ENCODE data around the gene PNRC1. TPM values are rescaled to one million over a fixed set of nuclear protein-coding genes. Genes with fewer than 3 reads are reported as not detected.
A peak's percentile ranks its signal among the peaks of the same experiment; 100 is the strongest.
"Not testable (repeated sequence)": the region's sequence is repeated elsewhere in the genome, so short reads cannot be mapped to it uniquely, and the experiment has no call there.

Gene PNRC1
- 16.6 and 17.0 TPM in 2 replicates for total RNA-seq (2014; rRNA removed; shearing (Covaris generic); ENCODE audit: low replicate concordance)

DNA sequence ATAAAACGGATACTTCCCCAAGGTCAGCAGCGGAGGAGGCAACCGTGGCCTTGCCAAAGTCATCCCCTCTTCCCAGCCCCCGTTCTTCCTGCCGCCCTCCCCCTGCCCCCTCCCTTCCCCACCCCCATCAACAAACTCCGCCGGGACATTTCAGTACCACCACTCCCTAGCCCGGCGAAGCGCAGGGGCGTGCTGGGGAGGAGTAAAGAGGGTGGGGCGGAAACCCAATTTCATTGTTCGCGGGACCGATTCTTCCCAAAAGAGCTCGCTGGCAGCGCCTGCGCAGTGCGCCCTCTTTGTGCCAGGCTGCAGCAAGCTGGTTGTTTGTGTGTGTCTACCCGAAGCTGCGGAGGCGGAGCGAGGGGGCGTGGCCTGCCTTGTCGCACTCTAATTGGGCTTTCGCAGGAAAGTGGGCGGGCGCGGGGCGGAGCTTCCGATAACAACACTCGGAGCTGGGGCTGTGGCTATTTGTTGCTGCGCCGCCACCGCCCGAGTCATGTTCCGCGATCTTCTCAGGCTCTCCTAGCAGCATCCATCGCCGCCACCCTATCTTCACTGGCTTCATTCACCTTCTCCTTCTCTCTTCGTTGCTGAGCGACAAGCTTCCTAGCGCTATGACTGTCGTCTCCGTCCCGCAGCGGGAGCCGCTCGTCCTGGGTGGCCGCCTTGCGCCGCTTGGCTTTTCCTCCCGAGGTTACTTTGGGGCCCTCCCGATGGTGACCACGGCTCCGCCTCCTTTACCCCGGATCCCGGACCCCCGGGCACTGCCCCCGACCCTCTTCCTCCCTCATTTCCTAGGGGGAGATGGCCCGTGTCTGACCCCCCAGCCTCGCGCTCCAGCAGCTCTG, at the start of gene PNRC1:
TSS of gene PNRC1 (plus strand) at position 471 of the 848 bp plus-strand sequence. CDS start at position 615, 144 bp downstream.
- Histone ChIP-seq H3K9me3 (no peaks in the 10 kb centered on the region), H3K36me3 (peaks cover 30% of the 10 kb centered on the region), H3K4me3 (peak within 1 kb of the TSS; percentile 93), H3K27me3 (no peaks in the 10 kb centered on the region)
- DNase-seq: peak; percentile 99

DNA sequence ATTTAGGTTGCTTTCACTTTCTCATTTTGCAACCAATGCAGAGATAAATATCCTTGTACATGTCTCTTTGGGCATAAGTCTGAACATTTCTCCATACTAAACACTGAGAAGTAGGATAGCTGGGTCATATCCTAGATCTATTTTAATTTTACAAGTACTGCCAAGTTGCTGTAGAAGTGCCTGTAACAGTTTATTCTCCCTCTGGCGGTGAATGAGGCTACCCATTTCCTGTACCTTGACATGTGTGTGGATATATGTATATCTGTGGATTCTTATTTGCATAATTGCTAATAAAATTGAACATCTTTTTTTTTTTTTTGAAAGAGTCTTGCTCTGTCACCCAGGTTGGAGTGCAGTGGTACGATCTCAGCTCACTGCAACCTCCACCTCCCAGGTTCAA, 48.0 kb upstream of the PNRC1 start:
- no peak for DNase-seq
- Histone ChIP-seq H3K36me3 (no peaks in the 10 kb centered on the region), H3K9me3 (peaks cover 4% of the 10 kb centered on the region), H3K4me3 (no peak overlapping the region), H3K27me3 (no peaks in the 10 kb centered on the region)

DNA sequence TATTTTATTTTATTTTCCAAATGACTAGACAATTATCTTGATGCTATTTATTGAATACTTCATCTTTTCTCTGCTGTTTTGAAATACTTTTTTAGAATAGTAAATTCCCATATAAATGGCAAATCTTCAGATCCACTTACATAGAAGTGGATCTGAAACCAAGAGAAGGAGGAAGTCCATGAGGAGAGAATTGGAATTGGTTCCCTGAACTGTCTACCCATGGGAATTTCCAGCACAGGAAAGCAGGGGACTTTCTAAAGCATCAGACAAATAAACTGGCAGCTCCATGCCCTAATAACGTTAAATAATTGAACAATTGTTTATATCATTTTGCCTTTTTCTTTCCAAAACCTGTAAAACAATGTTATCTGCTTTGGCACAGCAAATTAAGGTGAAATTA, 47.1 kb upstream of the PNRC1 start:
- DNase-seq: no peak
- no peaks in the 10 kb centered on the region for H3K36me3 ChIP-seq
- H3K9me3 ChIP-seq: peaks cover 13% of the 10 kb centered on the region
- no peaks in the 10 kb centered on the region for H3K27me3 ChIP-seq
- H3K4me3 ChIP-seq: no peak overlapping the region

DNA sequence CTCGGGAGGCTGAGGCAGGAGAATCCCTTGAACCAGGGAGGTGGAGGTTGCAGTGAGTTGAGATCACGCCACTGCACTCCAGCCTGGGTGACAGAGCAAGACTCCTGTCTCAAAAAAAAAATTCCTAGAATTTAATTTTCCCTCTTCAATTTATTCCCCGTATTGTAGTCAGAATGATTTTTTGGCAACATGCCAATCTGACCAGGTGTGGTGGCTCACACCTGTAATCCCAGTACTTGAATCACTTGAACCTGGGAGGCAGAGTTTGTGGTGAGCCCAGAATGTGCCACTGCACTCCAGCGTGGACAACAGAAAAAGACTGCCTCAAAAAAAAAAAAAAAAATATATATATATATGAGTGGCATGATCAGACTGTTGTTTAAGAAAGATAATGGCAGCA, 46.4 kb upstream of the PNRC1 start:
- H3K4me3 ChIP-seq, H3K27me3 ChIP-seq, H3K36me3 ChIP-seq, DNase-seq: not testable (repeated sequence)
- H3K9me3 ChIP-seq: peaks cover 13% of the 10 kb centered on the region

DNA sequence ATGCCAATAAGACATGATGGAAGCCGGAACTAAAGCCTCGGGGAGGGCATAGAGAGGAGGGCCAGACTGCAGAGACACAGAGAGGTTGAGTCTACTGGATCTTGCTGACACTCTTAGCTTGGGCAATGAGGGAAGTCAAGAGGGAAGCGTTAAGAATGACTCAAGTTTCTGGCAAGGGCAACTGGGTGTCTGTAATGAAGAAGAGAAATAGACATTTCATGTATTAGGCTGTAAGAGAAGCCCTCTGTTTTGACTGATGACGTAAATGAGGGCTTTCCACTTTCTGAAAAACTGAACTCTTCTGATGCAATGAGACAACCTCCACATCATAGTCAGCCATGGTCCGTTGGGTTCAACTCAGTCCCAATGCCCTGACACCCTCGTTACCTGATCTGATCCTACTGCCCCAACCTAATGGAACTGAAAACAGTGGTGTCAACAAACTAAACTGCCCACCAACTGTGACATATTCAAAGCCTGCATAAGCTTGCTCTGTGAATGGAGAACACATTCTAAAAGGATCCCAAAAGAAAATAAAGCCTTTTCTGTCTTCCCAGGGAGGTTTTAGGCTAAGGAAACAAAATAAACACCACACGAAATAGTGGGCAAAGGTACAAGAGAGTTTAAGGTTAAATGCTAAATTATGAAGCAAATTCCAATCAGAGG, 45.8 kb upstream of the PNRC1 start:
- no peak overlapping the region; the same call in 1 of the 2 replicates for H3K4me3 ChIP-seq
- peak; percentile 63 for DNase-seq

DNA sequence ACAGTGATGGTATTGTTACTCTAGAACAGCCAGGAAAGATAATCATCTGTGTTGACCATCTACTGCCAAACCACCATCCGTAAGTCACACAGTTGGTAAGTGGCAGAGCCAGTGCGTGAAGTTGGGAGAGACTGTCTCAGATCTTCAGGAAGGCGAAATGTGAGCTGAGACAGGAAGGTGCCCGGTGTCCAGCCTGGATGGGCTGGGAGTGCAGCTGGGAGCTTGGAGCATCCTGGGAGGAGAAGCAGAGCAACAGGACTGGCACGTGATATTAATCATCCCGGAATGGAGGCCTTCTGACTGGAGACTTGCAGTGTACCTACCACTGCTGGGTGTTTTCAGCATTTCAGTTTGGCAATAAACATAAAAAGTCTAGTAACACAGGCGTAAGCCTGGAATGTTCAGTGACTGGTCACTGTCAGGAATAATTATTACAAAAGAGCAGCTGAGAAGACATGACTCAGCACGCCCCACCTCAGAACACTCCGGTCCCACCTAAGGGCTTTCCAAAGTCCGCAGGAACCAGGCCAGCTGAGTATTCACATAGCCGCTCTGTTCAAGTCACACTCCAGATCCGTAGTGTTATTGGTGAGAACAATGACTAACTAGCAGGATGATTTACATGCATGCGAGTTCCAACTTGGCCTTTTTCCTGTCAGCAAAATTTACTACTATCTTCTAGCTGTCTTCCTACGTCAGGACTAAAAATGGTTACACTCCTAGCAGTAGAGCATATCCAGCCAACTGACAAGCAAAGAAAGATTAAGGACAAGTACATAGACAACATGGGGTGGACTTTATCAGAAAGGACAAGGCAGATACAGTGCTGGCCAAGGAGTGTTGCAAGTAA, 45.1 kb upstream of the PNRC1 start:
- Histone ChIP-seq H3K4me3 (peak overlapping the region; percentile 14; the same call in 1 of the 2 replicates), H3K9me3 (peaks cover 13% of the 10 kb centered on the region), H3K36me3 (no peaks in the 10 kb centered on the region), H3K27me3 (no peaks in the 10 kb centered on the region)
- peak; percentile 96 for DNase-seq

More for the DNA sequence above, 45.8 kb upstream of the PNRC1 start:
- peaks cover 13% of the 10 kb centered on the region for H3K9me3 ChIP-seq
- H3K27me3 ChIP-seq: no peaks in the 10 kb centered on the region
- no peaks in the 10 kb centered on the region for H3K36me3 ChIP-seq

DNA sequence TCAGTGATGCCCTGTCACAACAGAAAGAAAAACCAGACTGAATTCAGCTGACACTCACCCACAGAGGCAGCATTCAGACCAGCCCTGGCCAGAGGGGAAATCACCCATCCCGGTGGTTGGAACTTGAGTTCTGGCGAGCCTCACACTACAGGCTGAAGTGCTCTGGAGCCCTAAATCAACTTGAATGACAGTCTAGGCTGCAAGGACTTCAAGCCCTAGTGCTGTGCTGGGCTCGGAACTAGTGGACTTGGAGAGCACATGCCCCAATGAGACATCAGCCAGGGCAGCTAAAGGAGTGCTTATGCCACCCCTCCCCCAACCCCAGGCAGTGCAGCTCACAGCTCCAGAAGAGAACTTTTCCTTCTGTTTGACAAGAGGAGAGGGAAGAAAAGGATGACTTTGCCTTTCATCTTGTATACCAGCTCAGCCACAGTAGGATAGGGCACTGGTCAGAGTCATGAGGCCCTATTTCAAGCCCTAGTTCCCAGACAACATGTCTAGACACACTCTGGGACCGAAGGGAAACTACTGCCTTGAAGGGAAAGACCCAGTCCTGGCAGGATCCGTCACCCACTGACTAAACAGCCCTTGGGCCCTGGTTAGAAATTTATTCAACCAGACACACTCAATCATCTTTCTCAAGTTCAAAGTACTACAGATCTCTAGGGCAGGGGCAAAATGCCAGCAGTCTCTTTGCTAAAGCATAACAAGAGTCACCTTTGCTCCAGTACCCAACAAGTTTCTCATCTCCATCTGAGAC, 43.2 kb upstream of the PNRC1 start:
- no peaks in the 10 kb centered on the region for H3K36me3 ChIP-seq
- H3K9me3 ChIP-seq: peaks cover 13% of the 10 kb centered on the region
- no peak overlapping the region for H3K4me3 ChIP-seq
- no peaks in the 10 kb centered on the region for H3K27me3 ChIP-seq
- DNase-seq: no peak

DNA sequence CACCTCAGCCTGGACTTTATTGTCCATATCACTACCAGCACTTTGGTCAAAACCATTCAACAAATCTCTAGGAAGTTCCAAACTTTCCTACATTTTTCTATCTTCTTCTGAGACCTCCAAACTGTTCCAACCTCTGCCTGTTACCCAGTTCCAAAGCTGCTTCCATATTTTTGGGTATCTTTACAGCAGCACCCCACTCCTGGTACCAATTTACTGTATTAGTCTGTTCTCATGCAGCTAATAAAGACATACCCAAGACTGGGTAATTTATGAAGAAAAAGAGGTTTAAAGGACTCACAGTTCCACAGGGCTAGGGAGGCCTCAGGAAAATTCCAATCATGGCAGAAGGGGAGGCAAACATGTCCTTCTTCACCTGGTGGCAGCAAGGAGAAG, 42.7 kb upstream of the PNRC1 start:
- H3K4me3 ChIP-seq, DNase-seq, H3K36me3 ChIP-seq, H3K27me3 ChIP-seq: not testable (repeated sequence)
- H3K9me3 ChIP-seq: peaks cover 13% of the 10 kb centered on the region

DNA sequence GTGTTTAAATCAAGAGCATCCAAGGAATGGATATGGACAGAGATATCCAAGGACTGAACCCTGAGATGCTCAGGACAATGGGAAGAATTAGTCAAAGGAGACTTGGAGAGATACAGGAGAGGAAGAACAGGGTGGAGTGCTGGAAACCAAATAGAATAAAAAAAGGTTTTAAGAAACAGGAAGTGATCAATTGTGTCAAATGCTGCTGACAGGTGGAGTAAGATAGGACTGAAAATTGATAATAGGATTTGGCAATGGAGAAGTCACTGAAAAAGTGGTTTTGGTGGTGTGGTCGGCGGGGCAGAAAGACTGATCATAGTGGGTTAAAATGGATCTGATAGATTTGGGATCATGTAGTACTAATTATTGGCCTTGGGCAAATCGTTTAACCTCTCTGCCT, 37.9 kb upstream of the PNRC1 start:
- Histone ChIP-seq H3K36me3 (no peaks in the 10 kb centered on the region), H3K27me3 (no peaks in the 10 kb centered on the region), H3K4me3 (no peak overlapping the region), H3K9me3 (peaks cover 8% of the 10 kb centered on the region)
- no peak for DNase-seq

DNA sequence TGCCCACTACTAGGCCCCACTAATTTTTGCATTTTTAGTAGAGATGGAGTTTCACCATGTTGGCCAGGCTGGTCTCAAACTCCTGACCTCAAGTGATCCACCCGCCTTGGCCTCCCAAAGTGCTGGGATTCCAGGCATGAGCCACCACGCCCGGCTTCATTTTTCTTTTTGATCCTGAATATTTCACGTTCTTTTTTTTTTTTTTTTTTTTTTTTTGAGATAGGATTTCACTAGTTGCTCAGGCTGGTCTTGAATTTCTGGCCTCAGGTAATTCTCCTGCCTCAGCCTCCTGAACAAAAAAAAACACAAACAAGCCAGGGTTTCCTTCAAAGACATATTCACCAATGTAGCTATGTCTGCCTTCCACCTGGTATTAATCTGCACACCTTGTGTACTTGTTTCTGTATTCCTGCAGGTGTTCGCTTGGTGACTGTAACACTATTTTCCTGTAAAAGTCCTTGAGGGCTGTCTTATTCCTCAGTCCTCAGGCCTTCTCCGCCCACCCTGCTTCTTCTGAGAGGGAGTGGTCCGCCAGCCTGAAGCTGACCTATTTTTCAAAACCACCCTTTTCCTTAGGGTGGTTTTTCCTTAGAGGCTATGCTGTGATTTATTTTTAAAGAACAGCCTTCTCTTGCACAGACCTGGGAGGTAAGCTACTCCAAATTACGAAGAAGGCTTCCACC, 36.1 kb upstream of the PNRC1 start:
- no peaks in the 10 kb centered on the region for H3K27me3 ChIP-seq
- H3K4me3 ChIP-seq: no peak overlapping the region
- H3K36me3 ChIP-seq: no peaks in the 10 kb centered on the region
- DNase-seq: no peak
- no peaks in the 10 kb centered on the region for H3K9me3 ChIP-seq

DNA sequence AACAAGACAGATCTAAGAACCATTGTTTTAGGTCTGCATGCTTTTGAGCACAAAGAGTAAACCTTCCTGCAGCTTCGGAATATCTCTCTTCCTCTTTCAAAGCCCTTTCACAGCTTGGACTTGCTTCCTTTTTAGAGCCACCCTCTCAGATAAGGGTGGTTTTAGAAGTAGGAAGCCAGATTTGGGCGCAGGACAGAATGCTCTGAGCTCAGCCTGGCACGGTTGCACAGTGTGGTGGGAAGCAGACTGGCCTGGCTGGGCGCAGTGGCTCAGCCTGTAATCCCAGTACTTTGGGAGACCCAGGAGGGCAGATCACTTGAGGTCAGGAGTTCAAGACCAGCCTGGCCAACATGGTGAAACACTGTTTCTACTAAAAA, 35.6 kb upstream of the PNRC1 start:
- DNase-seq: no peak
- H3K36me3 ChIP-seq: no peaks in the 10 kb centered on the region
- H3K9me3 ChIP-seq: no peaks in the 10 kb centered on the region
- H3K4me3 ChIP-seq: no peak overlapping the region
- H3K27me3 ChIP-seq: no peaks in the 10 kb centered on the region

DNA sequence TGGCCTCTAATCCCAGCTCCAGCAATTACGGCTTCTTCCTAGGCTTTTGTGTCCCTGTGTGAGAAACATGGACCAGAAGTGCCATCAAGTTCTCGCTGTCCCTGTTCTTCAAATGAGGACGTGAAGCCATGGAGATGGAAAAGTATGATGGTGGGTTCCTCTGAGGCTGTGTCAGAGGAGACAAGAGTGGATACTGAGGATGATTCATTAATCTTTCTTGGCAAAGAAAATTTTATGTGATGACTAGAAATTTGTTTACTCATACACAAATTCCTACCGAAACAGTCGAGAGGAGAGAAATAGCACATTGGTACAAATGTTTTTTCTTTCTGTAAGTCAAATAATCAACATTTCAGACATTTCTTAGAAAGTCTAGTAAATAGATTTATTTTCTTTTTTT, 35.0 kb upstream of the PNRC1 start:
- Histone ChIP-seq H3K4me3 (no peak overlapping the region), H3K27me3 (no peaks in the 10 kb centered on the region), H3K36me3 (no peaks in the 10 kb centered on the region), H3K9me3 (no peaks in the 10 kb centered on the region)
- no peak for DNase-seq

DNA sequence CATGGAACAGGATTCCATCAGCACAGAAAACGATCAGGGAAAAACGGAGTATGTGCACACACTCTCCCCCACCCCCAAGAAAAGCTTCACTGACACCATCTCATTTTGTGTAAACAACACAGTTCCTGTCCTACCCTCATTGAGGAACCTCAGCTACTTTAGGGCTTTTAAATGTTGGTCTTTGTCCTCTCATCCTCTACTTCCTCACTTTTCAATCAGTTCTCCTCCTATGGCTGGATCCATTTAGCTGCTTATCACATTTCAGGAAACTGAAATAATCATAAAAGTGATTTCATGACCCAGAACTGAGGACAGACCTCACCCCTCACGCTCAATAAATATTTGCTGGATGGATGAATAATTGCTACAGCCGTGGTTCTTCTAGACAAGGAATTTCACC, 33.1 kb upstream of the PNRC1 start:
- no peak for DNase-seq
- Histone ChIP-seq H3K4me3 (no peak overlapping the region), H3K9me3 (no peaks in the 10 kb centered on the region), H3K36me3 (no peaks in the 10 kb centered on the region), H3K27me3 (no peaks in the 10 kb centered on the region)

DNA sequence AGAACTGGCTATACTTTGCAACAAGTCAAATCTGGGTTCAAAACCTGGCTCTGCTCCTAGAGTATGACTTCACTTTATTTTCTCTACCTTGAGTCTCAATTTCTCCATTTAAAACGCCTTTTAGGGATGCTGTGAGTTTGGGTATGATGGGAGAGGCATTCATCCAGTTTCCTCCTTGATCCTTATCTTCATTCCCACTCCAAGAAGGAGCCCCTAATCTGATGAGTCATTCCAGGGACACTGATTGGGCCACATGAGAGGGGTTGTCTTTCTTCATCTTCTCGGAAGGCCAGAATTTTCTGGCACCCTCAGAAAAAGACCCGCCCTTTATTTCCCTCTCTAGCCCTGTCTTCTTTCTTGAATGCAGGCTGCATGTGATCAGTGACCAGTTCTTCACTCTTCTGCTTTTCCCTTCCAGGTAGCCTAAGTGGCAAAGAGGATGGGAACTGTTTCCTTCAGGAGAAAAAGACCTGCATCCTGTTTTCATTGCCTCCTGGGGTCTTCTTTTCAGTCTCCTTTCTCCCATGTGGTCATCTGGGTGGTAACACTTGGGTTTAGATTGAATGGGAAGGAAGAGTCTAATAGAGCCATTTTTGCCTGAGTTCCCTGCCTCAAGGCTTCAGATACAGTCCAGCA, 32.1 kb upstream of the PNRC1 start:
- no peak for DNase-seq
- H3K9me3 ChIP-seq: no peaks in the 10 kb centered on the region

DNA sequence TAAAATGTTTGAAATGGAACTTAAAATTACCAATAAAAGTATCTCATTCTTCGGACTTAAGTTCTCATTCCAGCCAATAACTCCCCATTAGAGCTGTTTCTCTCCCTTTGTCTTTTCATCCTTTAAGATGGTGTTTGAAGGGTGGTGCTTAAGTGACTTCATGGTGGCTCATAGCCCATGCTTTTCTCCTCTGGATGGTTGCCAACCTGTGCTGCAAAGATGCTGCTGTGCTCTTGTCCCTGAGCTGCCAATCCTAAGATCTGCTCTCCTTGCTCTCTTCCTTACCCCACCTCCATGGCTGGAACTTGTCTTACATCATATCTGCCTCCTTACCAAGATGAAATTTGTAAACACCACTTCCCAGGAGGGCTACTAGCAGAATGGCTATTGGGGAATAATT, 31.6 kb upstream of the PNRC1 start:
- H3K9me3 ChIP-seq: no peaks in the 10 kb centered on the region
- no peaks in the 10 kb centered on the region for H3K36me3 ChIP-seq
- DNase-seq: no peak
- H3K4me3 ChIP-seq: no peak overlapping the region
- no peaks in the 10 kb centered on the region for H3K27me3 ChIP-seq

More for the DNA sequence above, 32.1 kb upstream of the PNRC1 start:
- Histone ChIP-seq H3K4me3 (no peak overlapping the region), H3K27me3 (no peaks in the 10 kb centered on the region), H3K36me3 (no peaks in the 10 kb centered on the region)
